Bronchial epithelial cell (primary cell): ENCODE results near the gene VSX2. TPM values are rescaled to one million over a fixed set of nuclear protein-coding genes. Genes with fewer than 3 reads are reported as not detected.

Experiments used
- DNase-seq: peaks from one replicate; pipeline ENCODE4 v3.0.0-alpha.2; 2010; ENCODE audit warnings: low read depth
- FAIRE-seq: peaks from 2 replicates; lab custom pipeline; 2011; peaks lifted over from hg19 to GRCh38; lab: Jason Lieb, UNC
- H3K27me3 ChIP-seq: 2 replicates; pipeline ENCODE4 v1.5.1; 2011; ENCODE audit warnings: low read length; ENCODE audit not compliant: control insufficient read depth, insufficient read depth
- H3K36me3 ChIP-seq: 2 replicates; pipeline ENCODE4 v1.5.1; 2011; ENCODE audit warnings: low read length; ENCODE audit not compliant: control insufficient read depth, insufficient read depth
- H3K4me3 ChIP-seq: 2 replicates; pipeline ENCODE4 v1.5.1; 2011; ENCODE audit warnings: mild to moderate bottlenecking, low read depth, low read length, control low read depth
- CTCF ChIP-seq: IDR thresholded peaks from 2 replicates; pipeline ENCODE4 v1.5.1; 2011; ENCODE audit warnings: mild to moderate bottlenecking, moderate library complexity, low read length, control low read depth, inconsistent platforms; ENCODE audit not compliant: insufficient read depth, severe bottlenecking
- total RNA-seq: library from RNA; depleted of rRNA; stranded (reverse); fragments of >200 nt; gene quantifications from 2 replicates; pipeline ENCODE4 v1.2.1, GENCODE V29; 2014

The VSX2 gene
- total RNA-seq = not detected in 2 replicates

- no peaks in the 10 kb centered on the region for H3K36me3 ChIP-seq
- TF ChIP-seq CTCF = no peak
- DNase-seq (no peak), FAIRE-seq (peak; percentile 13)
- H3K4me3 ChIP-seq = no peak within 1 kb of the TSS
- peaks cover 57% of the 10 kb centered on the region for H3K27me3 ChIP-seq
These were observed at the start of gene VSX2 for GRCh38 chr14:74238974-74239847. Gene VSX2 (plus strand): TSS chr14:74239449. CDS start chr14:74239562, 113 bp downstream.

DNA sequence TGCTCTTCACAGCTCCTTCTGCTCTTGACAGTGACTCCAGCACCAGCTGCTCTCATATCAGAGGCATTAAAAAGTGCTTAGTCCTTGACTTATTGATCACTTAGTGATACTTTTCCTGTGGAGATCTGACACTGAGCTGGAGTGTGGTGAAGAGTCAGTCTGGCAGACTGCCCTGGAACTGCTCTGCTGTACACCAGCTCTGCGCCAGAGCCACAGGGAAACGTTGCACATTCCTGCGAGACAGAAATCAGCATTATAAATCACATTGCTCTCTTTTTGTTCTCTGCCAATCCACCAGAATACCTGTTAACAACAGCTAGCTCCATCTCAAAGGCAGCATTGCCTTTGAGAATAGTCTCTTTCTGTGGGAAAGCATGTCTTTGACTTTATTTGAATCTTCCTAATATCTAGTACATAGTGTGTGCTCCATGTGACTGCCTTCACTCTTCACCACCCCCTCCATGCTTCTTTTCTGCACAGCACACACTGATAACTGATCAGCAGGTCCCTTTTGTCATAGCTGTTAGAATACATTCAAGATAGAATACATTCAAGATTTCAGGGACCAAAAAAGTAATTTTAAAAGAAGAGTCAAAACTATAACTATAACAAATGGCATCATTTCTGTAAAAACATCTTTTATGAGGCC lies 48.2 kb upstream of the VSX2 start:
- DNase-seq (no peak), FAIRE-seq (no peak)
- Histone ChIP-seq H3K4me3 (no peak overlapping the region), H3K36me3 (no peaks in the 10 kb centered on the region), H3K27me3 (no peaks in the 10 kb centered on the region)
- no peak for TF ChIP-seq CTCF

GRCh38 chr14:74194506-74195274 lies 44.6 kb upstream of the VSX2 start:
- H3K27me3 ChIP-seq = no peaks in the 10 kb centered on the region
- no peak for FAIRE-seq
- H3K36me3 ChIP-seq = no peaks in the 10 kb centered on the region
- no peak for TF ChIP-seq CTCF
- H3K4me3 ChIP-seq = no peak overlapping the region
- no peak for DNase-seq

- DNase-seq (no peak), FAIRE-seq (no peak)
- Histone ChIP-seq H3K36me3 (no peaks in the 10 kb centered on the region), H3K4me3 (no peak overlapping the region), H3K27me3 (no peaks in the 10 kb centered on the region)
- no peak for TF ChIP-seq CTCF
These were observed 43.6 kb upstream of the VSX2 start for GRCh38 chr14:74195623-74196022.

DNA sequence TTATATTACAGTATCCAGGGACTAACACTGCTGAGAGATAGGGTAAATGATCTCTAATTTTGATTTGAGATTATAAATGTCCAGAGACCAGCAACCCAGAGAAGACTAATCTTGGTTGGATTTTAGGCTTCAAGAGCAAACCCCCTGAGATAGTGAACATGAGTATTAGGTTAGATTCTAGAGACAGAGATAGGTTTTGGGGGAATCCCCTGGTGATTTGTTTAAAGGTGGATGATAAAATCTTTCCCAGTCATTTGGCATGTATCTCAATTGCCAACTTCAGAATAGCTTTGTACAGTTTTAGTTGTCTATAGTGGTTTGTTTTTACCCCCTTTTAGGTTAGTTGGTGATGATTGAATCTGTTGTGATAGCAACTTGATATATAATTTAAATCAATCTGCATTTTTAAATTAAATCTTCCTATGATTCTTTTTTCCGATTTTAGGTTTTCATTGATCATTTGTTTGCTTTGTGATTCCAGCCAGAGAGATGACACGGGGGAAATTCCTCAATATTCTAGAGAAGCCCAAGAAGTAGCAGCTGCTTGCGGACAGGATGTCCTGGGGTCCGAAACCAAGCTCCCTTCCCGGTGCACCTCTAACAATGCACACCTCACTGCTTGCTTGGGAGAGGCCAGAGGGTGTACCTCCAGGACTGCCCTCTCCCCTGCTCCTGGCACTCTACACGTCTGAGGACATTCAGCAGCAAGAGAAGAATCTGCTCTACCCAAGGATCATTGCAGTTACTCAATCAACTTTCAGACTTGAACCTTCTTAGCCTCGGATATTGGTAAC lies 40.6 kb upstream of the VSX2 start:
- FAIRE-seq = peak; percentile 85
- Histone ChIP-seq H3K36me3 (no peaks in the 10 kb centered on the region), H3K27me3 (no peaks in the 10 kb centered on the region)

More for the DNA sequence above, 40.6 kb upstream of the VSX2 start:
- TF ChIP-seq CTCF = no peak
- H3K4me3 ChIP-seq = no peak overlapping the region
- DNase-seq = no peak
